Cerebellar nuclear complex (tissue), 1 donor: ENCODE results near the gene EREG.

Experiments
- DNase-seq, 2 experiments: peaks; one replicate each; lab custom pipeline; 2025; lab: John Stamatoyannopoulos, UW

EREG gene

GRCh38 chr4:74428276-74428675, 63.3 kb downstream of the EREG start:
- DNase-seq = no peak

- no peak for DNase-seq
Observed at GRCh38 chr4:74431113-74431826, 66.3 kb downstream of the EREG start.

GRCh38 chr4:74433043-74433442, 68.1 kb downstream of the EREG start:
- DNase-seq = no peak

GRCh38 chr4:74433541-74434172, 68.7 kb downstream of the EREG start:
- no peak for DNase-seq

- DNase-seq = no peak
Observed at GRCh38 chr4:74435296-74435695, 70.4 kb downstream of the EREG start.

- no peak for DNase-seq
Observed at GRCh38 chr4:74437866-74438265, 72.9 kb downstream of the EREG start.
